HG02763 (cell line): ENCODE data around the gene H1-8.

ENCODE experiments used
- ATAC-seq: cut with Tn5 transposase; IDR thresholded peaks from one replicate; pipeline ENCODE4 v1.9.1; 2021; ENCODE audit warnings: mild to moderate bottlenecking, moderate library complexity; ENCODE audit not compliant: unreplicated experiment

The H1-8 gene

GRCh38 chr3:129592381-129593131 lies 49.6 kb downstream of the H1-8 start:
- no peak for ATAC-seq

GRCh38 chr3:129593230-129593594 lies 50.2 kb downstream of the H1-8 start:
- ATAC-seq = no peak

- no peak for ATAC-seq
Measured at GRCh38 chr3:129593595-129594339, 50.8 kb downstream of the H1-8 start.

- no peak for ATAC-seq
Measured at GRCh38 chr3:129594409-129594808, 51.4 kb downstream of the H1-8 start.

GRCh38 chr3:129594907-129595390 lies 52.0 kb downstream of the H1-8 start:
- no peak for ATAC-seq

- no peak for ATAC-seq
Measured at GRCh38 chr3:129595544-129596193, 52.7 kb downstream of the H1-8 start.

GRCh38 chr3:129596194-129597086 lies 53.5 kb downstream of the H1-8 start:
- ATAC-seq = no peak

GRCh38 chr3:129597087-129597999 lies 54.4 kb downstream of the H1-8 start:
- no peak for ATAC-seq

GRCh38 chr3:129598000-129598381 lies 55.0 kb downstream of the H1-8 start:
- ATAC-seq = no peak

GRCh38 chr3:129598484-129598883 lies 55.5 kb downstream of the H1-8 start:
- ATAC-seq = no peak

GRCh38 chr3:129599073-129599472 lies 56.1 kb downstream of the H1-8 start:
- no peak for ATAC-seq

GRCh38 chr3:129599607-129600006 lies 56.6 kb downstream of the H1-8 start:
- no peak for ATAC-seq

GRCh38 chr3:129600348-129600747 lies 57.4 kb downstream of the H1-8 start:
- ATAC-seq = no peak
